K562 (cell line): ENCODE measurements around the gene HS3ST3B1. TPM values are rescaled to one million over a fixed set of nuclear protein-coding genes. Genes with fewer than 3 reads are reported as not detected.

ENCODE experiments used
- ATAC-seq: fragments of 200-7000 bp; cut with Tn5 transposase; 3 replicates; pipeline ENCODE4 v1.9.1; 2020; ENCODE audit warnings: moderate library complexity
- BruUV-seq: library from RNA; stranded (reverse); fragments of 400-500 nt; replicated peaks from 2 replicates; lab custom pipeline; 2021; lab: Mats Ljungman, UMichigan
- CTCF ChIA-PET: fragments of 300-600 bp; formaldehyde crosslinking; extraction: SDS; loops from one replicate; lab custom pipeline; 2021; ENCODE audit warnings: low intra/inter-chr PET ratio; lab: Yijun Ruan, JAX
- POLR2A ChIA-PET: fragments of 300-600, 350-650 bp; sonication (Branson Sonifier 250); formaldehyde crosslinking; extraction: SDS; loops from one replicate; lab custom pipeline; 2021; ENCODE audit warnings: antibody characterized with exemption, inconsistent platforms; lab: Yijun Ruan, JAX
- DNase-seq, 4 experiments: peaks; one replicate each; pipeline versions ENCODE4 v3.0.0 to v3.0.0-alpha.2; 2011 to 2018; ENCODE audit warnings: low spot score in 3 of 4, mixed read lengths in 3 of 4; ENCODE audit errors: extremely low read depth in 1 of 4
- FAIRE-seq: peaks from 2 replicates; lab custom pipeline; 2011; peaks lifted over from hg19 to GRCh38; lab: Jason Lieb, UNC
- H2AFZ ChIP-seq: 2 replicates; pipeline ENCODE4 v1.6.0; 2011; ENCODE audit warnings: low read depth, low read length, control low read depth, inconsistent platforms
- H3K27ac ChIP-seq: fragments of 200-600 bp; 3 replicates; pipeline ENCODE4 v1.8.0; 2011; ENCODE audit warnings: low read depth, mild to moderate bottlenecking, control low read depth, inconsistent platforms, low read length, moderate library complexity, mixed read lengths; ENCODE audit errors: extremely low read depth
- H3K27me3 ChIP-seq, 2 experiments: fragments of 300-600 bp in 1 of 2; 2 replicates in 1 of 2; 3 replicates in 1 of 2; pipeline versions ENCODE4 v1.6.0 to v1.8.0; 2011; ENCODE audit warnings: inconsistent platforms in 2 of 2, low read length in 2 of 2, mild to moderate bottlenecking in 1 of 2, mixed read lengths in 1 of 2, moderate library complexity in 1 of 2; ENCODE audit not compliant: control insufficient read depth in 2 of 2, insufficient read depth in 2 of 2
- H3K36me3 ChIP-seq: fragments of 300-600 bp; 3 replicates; pipeline ENCODE4 v1.8.0; 2011; ENCODE audit warnings: mild to moderate bottlenecking, low read length, inconsistent platforms; ENCODE audit not compliant: control insufficient read depth, insufficient read depth
- H3K4me1 ChIP-seq, 2 experiments: fragments of 200-600 bp in 1 of 2; replicated peaks in 1 of 2; 2 replicates in 1 of 2; 3 replicates in 1 of 2; pipeline versions ENCODE4 v1.5.1 to v1.8.0; 2011; ENCODE audit warnings: inconsistent platforms in 2 of 2, low read length in 2 of 2, mild to moderate bottlenecking in 1 of 2, mixed read lengths in 1 of 2, moderate library complexity in 1 of 2; ENCODE audit not compliant: control insufficient read depth in 2 of 2, insufficient read depth in 2 of 2
- H3K4me2 ChIP-seq: 2 replicates; pipeline ENCODE4 v1.6.1; 2011; ENCODE audit warnings: low read length, control low read depth, inconsistent platforms, mixed read lengths; ENCODE audit not compliant: insufficient read depth
- H3K4me3 ChIP-seq: fragments of 200-600 bp; sonication (generic), shearing (Covaris generic); 2 replicates; pipeline ENCODE4 v1.5.1; 2016; ENCODE audit warnings: control low read depth, inconsistent platforms
- H3K79me2 ChIP-seq: fragments of 200-600 bp; 3 replicates; pipeline ENCODE4 v1.8.0; 2011; ENCODE audit warnings: low read length, inconsistent platforms; ENCODE audit not compliant: control insufficient read depth, insufficient read depth
- H3K9ac ChIP-seq, 2 experiments: 2 replicates each; pipeline versions ENCODE4 v1.6.0 to v1.6.1; 2011; ENCODE audit warnings: low read depth in 2 of 2, low read length in 2 of 2, control low read depth in 1 of 2, inconsistent platforms in 1 of 2, mild to moderate bottlenecking in 1 of 2, mixed read lengths in 1 of 2; ENCODE audit not compliant: insufficient read depth in 1 of 2
- H3K9me1 ChIP-seq: one replicate; pipeline ENCODE4 v1.6.0; 2011; ENCODE audit warnings: inconsistent platforms, mild to moderate bottlenecking, low read length, moderate library complexity; ENCODE audit not compliant: control insufficient read depth, insufficient read depth
- H3K9me3 ChIP-seq: replicated peaks from 2 replicates; pipeline ENCODE4 v1.5.1; 2011; ENCODE audit warnings: low read depth, low read length, inconsistent platforms; ENCODE audit not compliant: control insufficient read depth, insufficient read depth
- H4K20me1 ChIP-seq: replicated peaks from 2 replicates; pipeline ENCODE4 v1.6.1; 2011; ENCODE audit warnings: low read length, inconsistent platforms, mixed read lengths; ENCODE audit not compliant: control insufficient read depth, insufficient read depth
- HIVEP1 ChIP-seq: fragments of 250-450 bp; sonication (Bioruptor Pico); IDR thresholded peaks from 2 replicates; pipeline ENCODE4 v1.4.0; 2020; ENCODE audit warnings: mild to moderate bottlenecking
- MAFG ChIP-seq: fragments of 450-650 bp; conservative IDR thresholded peaks from 2 replicates; pipeline ENCODE4 v1.6.1; 2016; ENCODE audit warnings: missing genetic modification characterization, missing compliant biosample characterization
- MCM5 ChIP-seq: fragments of 450-650 bp; IDR thresholded peaks from 2 replicates; pipeline ENCODE4 v1.6.1; 2016; ENCODE audit warnings: low read depth
- NFIX ChIP-seq: fragments of 250-450 bp; sonication (Bioruptor Pico); IDR thresholded peaks from 2 replicates; pipeline ENCODE4 v1.4.0; 2020; ENCODE audit warnings: low read depth, mild to moderate bottlenecking, moderate library complexity
- PTBP1 ChIP-seq: fragments of 200-400 bp; formaldehyde crosslinking; IDR thresholded peaks from 2 replicates; pipeline ENCODE4 v1.6.1; 2017; ENCODE audit warnings: low read depth, low read length
- TRIM24 ChIP-seq, 2 experiments: fragments of 450-650 bp; IDR thresholded peaks; 2 replicates each; pipeline ENCODE4 v1.6.1; 2016
- TSC22D4 ChIP-seq: fragments of 450-650 bp; IDR thresholded peaks from 2 replicates; pipeline ENCODE4 v1.6.1; 2016; ENCODE audit warnings: missing genetic modification characterization, missing biosample characterization, control low read depth
- ZBTB17 ChIP-seq: fragments of 450-650 bp; formaldehyde crosslinking; IDR thresholded peaks from 2 replicates; pipeline ENCODE4 v1.4.0; 2020; ENCODE audit warnings: mild to moderate bottlenecking
- ZNF121 ChIP-seq: sonication (generic); formaldehyde crosslinking; conservative IDR thresholded peaks from 2 replicates; pipeline ENCODE4 v1.8.0; 2022; ENCODE audit warnings: missing genetic modification reagents
- WGBS: fragments of 100-300 bp; shearing (Covaris generic); methylation state at CpG from one replicate; pipeline ENCODE4 v1.1.6; 2016; ENCODE audit warnings: low coverage, mixed read lengths; ENCODE audit not compliant: insufficient coverage; ENCODE audit errors: missing lambda C conversion rate; 5-methylcytosine and 5-hydroxymethylcytosine counted together
- in situ Hi-C: fragments of 300-500 bp; cut with MboI; formaldehyde crosslinking; loops from 4 replicates; pipeline ENCODE4 v1.15.0; 2018; ENCODE audit warnings: inconsistent platforms, mixed read lengths
- intact Hi-C: fragments of 100-400 bp; cut with micrococcal nuclease; formaldehyde crosslinking; loops from 2 replicates; pipeline ENCODE4 v1.14.2; 2022
- polyA plus RNA-seq, 8 experiments: library from polyadenylated mRNA; depleted of rRNA in 4 of 8; stranded (reverse) in 5 of 8; unstranded in 3 of 8; fragments of >200 nt; fragmentation: Nextera tagmentation in 2 of 8; fragmentation: Illumina TruSeq in 1 of 8; extraction: Ambion mirVana in 2 of 8; extraction: Trizol in 1 of 8; gene quantifications; 2 replicates each; pipeline versions ENCODE4 v1.2.1 to v1.2.3, GENCODE V29; 2011 to 2014; ENCODE audit warnings: inconsistent platforms in 1 of 8, missing spikeins in 1 of 8
- total RNA-seq, 7 experiments: library from RNA; depleted of rRNA in 6 of 7; stranded (reverse); fragments of >200 nt in 6 of 7; fragmentation: Illumina TruSeq in 2 of 7; extraction: Trizol in 2 of 7; gene quantifications; 2 replicates each; pipeline versions ENCODE4 v1.2.1 to v1.2.3, GENCODE V29; 2011 to 2021; ENCODE audit warnings: low replicate concordance in 1 of 7
- TF ChIP-seq, protein P1 (sequence below): fragments of 450-650 bp; IDR thresholded peaks from 2 replicates; pipeline ENCODE4 v1.6.1; 2017; ENCODE audit warnings: antibody characterized with exemption
- TF ChIP-seq, protein P2 (sequence below): sonication (generic); formaldehyde crosslinking; IDR thresholded peaks from 2 replicates; pipeline ENCODE4 v1.8.0; 2022; ENCODE audit warnings: mild to moderate bottlenecking, missing genetic modification reagents

HS3ST3B1 gene
- total and polyA plus RNA-seq, 9 of the 15 experiments (the other 6 are each of a cell fraction or from before 2014, with no cell fraction given) = 1.9 to 12.9 (median 3.7) TPM

GRCh38 chr17:14289162-14289561 is 11.7 kb upstream of the HS3ST3B1 start:
- ChIA-PET CTCF (no interaction called here), POLR2A (interaction anchor here (0.6 kb wide), 1 partner anchor 212 kb away, joined by 3 read pairs; no protein-coding TSS in a partner anchor)
- Histone ChIP-seq H3K36me3 (no peaks in the 10 kb centered on the region), H3K27me3 (peaks cover 0 to 4% of the 10 kb centered on the region in 2 experiments; a peak in 1 of 5 replicates), H4K20me1 (no peaks in the 10 kb centered on the region), H3K4me3 (no peak overlapping the region), H3K27ac (no peak overlapping the region), H3K79me2 (no peaks in the 10 kb centered on the region), H3K9ac (no peak overlapping the region), H3K4me2 (no peak overlapping the region), H3K9me1 (no peaks in the 10 kb centered on the region), H2AFZ (no peak overlapping the region), H3K4me1 (no peaks in the 10 kb centered on the region), H3K9me3 (no peaks in the 10 kb centered on the region)
- in situ Hi-C loops = no loop called here
- FAIRE-seq = no peak
- TF ChIP-seq HIVEP1 (CRISPR knock-in tag) (no peak), NFIX (CRISPR knock-in tag) (no peak), MCM5 (no peak), MAFG (tag) (no peak), ZNF121 (no peak), TRIM24 (IDR thresholded peaks at IDR 0.05) (no peak), TSC22D4 (tag) (no peak), PTBP1 (no peak), ZBTB17 (no peak)
- TF ChIP-seq, protein P1, sequence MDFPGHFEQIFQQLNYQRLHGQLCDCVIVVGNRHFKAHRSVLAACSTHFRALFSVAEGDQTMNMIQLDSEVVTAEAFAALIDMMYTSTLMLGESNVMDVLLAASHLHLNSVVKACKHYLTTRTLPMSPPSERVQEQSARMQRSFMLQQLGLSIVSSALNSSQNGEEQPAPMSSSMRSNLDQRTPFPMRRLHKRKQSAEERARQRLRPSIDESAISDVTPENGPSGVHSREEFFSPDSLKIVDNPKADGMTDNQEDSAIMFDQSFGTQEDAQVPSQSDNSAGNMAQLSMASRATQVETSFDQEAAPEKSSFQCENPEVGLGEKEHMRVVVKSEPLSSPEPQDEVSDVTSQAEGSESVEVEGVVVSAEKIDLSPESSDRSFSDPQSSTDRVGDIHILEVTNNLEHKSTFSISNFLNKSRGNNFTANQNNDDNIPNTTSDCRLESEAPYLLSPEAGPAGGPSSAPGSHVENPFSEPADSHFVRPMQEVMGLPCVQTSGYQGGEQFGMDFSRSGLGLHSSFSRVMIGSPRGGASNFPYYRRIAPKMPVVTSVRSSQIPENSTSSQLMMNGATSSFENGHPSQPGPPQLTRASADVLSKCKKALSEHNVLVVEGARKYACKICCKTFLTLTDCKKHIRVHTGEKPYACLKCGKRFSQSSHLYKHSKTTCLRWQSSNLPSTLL = no peak
- TF ChIP-seq, protein P2, sequence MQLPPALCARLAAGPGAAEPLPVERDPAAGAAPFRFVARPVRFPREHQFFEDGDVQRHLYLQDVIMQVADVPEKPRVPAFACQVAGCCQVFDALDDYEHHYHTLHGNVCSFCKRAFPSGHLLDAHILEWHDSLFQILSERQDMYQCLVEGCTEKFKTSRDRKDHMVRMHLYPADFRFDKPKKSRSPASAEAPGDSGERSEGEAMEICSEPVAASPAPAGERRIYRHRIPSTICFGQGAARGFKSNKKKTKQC (CRISPR knock-in tag) = no peak
- 0% methylated on average over 2 of the region's 2 CpGs for WGBS
- DNase-seq = no peak
- no peak for ATAC-seq
- intact Hi-C loops = no loop called here
- no TSS peak for BruUV-seq
